ENCODE results near the gene EFHD2.

The EFHD2 gene

GRCh38 chr1:15451014-15451722 is 41.5 kb downstream of the EFHD2 start:
- H3K79me1 ChIP-seq (ENCODE audit: low read depth, low read length), result no peaks in the 10 kb centered on the region
- H2BK5ac ChIP-seq (ENCODE audit: low read length), result no peak overlapping the region
- no peak overlapping the region for H2AK5ac ChIP-seq (ENCODE audit: low read depth, low read length)
- WGBS, 2 donors (ENCODE audit: extremely low coverage in 2 of 2, insufficient read length in 2 of 2, insufficient replicate concordance in 1 of 2), result no CpG with 5 or more reads among the region's 6 CpGs
- no peak overlapping the region for H3K4me2 ChIP-seq (ENCODE audit: insufficient read depth, low read length, poor library complexity, severe bottlenecking)
- no peak overlapping the region for H3K23ac ChIP-seq (ENCODE audit: low read depth, low read length, poor library complexity)
- no peak overlapping the region for H2BK15ac ChIP-seq (ENCODE audit: low read length)
- H3K9me3 ChIP-seq (replicated peaks in 1 of 2; ENCODE audit: control insufficient read depth in 2 of 2, insufficient read depth in 1 of 2, low read depth in 1 of 2, low read length in 2 of 2), result peaks cover 3 to 8% of the 10 kb centered on the region in 2 donors
- no peak overlapping the region for H4K8ac ChIP-seq (ENCODE audit: low read depth, low read length)
- H3K4me3 ChIP-seq (ENCODE audit: low read length in 2 of 2), result peak overlapping the region in 1 of 2 donors; percentile 44
- peaks cover 0 to 10% (median 0%) of the 10 kb centered on the region in 3 experiments for H3K27me3 ChIP-seq (ENCODE audit: control insufficient read depth in 3 of 3, insufficient read depth in 3 of 3, low read depth in 1 of 3, low read length in 3 of 3)
- H2BK12ac ChIP-seq (ENCODE audit: low read length), result no peak overlapping the region
- H2BK120ac ChIP-seq (ENCODE audit: low read depth, low read length), result no peak overlapping the region
- H3K18ac ChIP-seq (ENCODE audit: low read length), result no peak overlapping the region
- no peak for DNase-seq (ENCODE audit: low spot score)
- no peak overlapping the region for H2AFZ ChIP-seq (ENCODE audit: low read length)
- H3K9ac ChIP-seq (ENCODE audit: low read depth, low read length, poor library complexity), result no peak overlapping the region
- H3K27ac ChIP-seq (replicated peaks; ENCODE audit: low read length), result no peak overlapping the region
- no peak overlapping the region for H3K14ac ChIP-seq (ENCODE audit: low read length)
- H3K4ac ChIP-seq (ENCODE audit: low read length), result no peak overlapping the region
- no peaks in the 10 kb centered on the region for H3K4me1 ChIP-seq (ENCODE audit: control insufficient read depth in 2 of 2, insufficient read depth in 1 of 2, low read depth in 1 of 2, low read length in 2 of 2)
- H3K36me3 ChIP-seq (replicated peaks in 1 of 2; ENCODE audit: control insufficient read depth in 2 of 2, insufficient read depth in 2 of 2, low read length in 2 of 2), result no peaks in the 10 kb centered on the region
- no peak overlapping the region for H4K91ac ChIP-seq (ENCODE audit: low read depth, low read length, poor library complexity)

- peak overlapping the region; percentile 9 for H3K14ac ChIP-seq (ENCODE audit: low read length)
- no peak overlapping the region for H2BK120ac ChIP-seq (ENCODE audit: low read depth, low read length)
- no CpG with 5 or more reads among the region's 1 CpG for whole genome bisulfite sequencing, 2 donors (ENCODE audit: extremely low coverage in 2 of 2, insufficient read length in 2 of 2, insufficient replicate concordance in 1 of 2)
- H3K79me1 ChIP-seq (ENCODE audit: low read depth, low read length), result no peaks in the 10 kb centered on the region
- H3K36me3 ChIP-seq (replicated peaks in 1 of 2; ENCODE audit: control insufficient read depth in 2 of 2, insufficient read depth in 2 of 2, low read length in 2 of 2), result no peaks in the 10 kb centered on the region
- H2BK5ac ChIP-seq (ENCODE audit: low read length), result no peak overlapping the region
- H2AFZ ChIP-seq (ENCODE audit: low read length), result no peak overlapping the region
- no peak overlapping the region for H3K4ac ChIP-seq (ENCODE audit: low read length)
- H4K8ac ChIP-seq (ENCODE audit: low read depth, low read length), result no peak overlapping the region
- H3K18ac ChIP-seq (ENCODE audit: low read length), result no peak overlapping the region
- peaks cover 0 to 12% (median 0%) of the 10 kb centered on the region in 3 experiments for H3K27me3 ChIP-seq (ENCODE audit: control insufficient read depth in 3 of 3, insufficient read depth in 3 of 3, low read depth in 1 of 3, low read length in 3 of 3)
- no peak overlapping the region for H2BK12ac ChIP-seq (ENCODE audit: low read length)
- H4K91ac ChIP-seq (ENCODE audit: low read depth, low read length, poor library complexity), result no peak overlapping the region
- H3K27ac ChIP-seq (replicated peaks; ENCODE audit: low read length), result no peak overlapping the region
- H2AK5ac ChIP-seq (ENCODE audit: low read depth, low read length), result no peak overlapping the region
- H2BK15ac ChIP-seq (ENCODE audit: low read length), result no peak overlapping the region
- H3K4me1 ChIP-seq (ENCODE audit: control insufficient read depth in 2 of 2, insufficient read depth in 1 of 2, low read depth in 1 of 2, low read length in 2 of 2), result no peaks in the 10 kb centered on the region
- H3K4me2 ChIP-seq (ENCODE audit: insufficient read depth, low read length, poor library complexity, severe bottlenecking), result no peak overlapping the region
- H3K9ac ChIP-seq (ENCODE audit: low read depth, low read length, poor library complexity), result no peak overlapping the region
- peak overlapping the region in 1 of 2 donors; percentile 8 for H3K4me3 ChIP-seq (ENCODE audit: low read length in 2 of 2)
- no peak for DNase-seq (ENCODE audit: low spot score)
- no peak overlapping the region for H3K23ac ChIP-seq (ENCODE audit: low read depth, low read length, poor library complexity)
- peaks cover 3 to 8% of the 10 kb centered on the region in 2 donors for H3K9me3 ChIP-seq (replicated peaks in 1 of 2; ENCODE audit: control insufficient read depth in 2 of 2, insufficient read depth in 1 of 2, low read depth in 1 of 2, low read length in 2 of 2)
Measured at GRCh38 chr1:15452216-15452615, 42.5 kb downstream of the EFHD2 start.

- no peak for DNase-seq (ENCODE audit: low spot score)
- no peak overlapping the region for H3K18ac ChIP-seq (ENCODE audit: low read length)
- H4K8ac ChIP-seq (ENCODE audit: low read depth, low read length), result no peak overlapping the region
- no peak overlapping the region for H2BK15ac ChIP-seq (ENCODE audit: low read length)
- peaks cover 0 to 11% (median 0%) of the 10 kb centered on the region in 3 experiments for H3K27me3 ChIP-seq (ENCODE audit: control insufficient read depth in 3 of 3, insufficient read depth in 3 of 3, low read depth in 1 of 3, low read length in 3 of 3)
- H2BK120ac ChIP-seq (ENCODE audit: low read depth, low read length), result no peak overlapping the region
- H3K23ac ChIP-seq (ENCODE audit: low read depth, low read length, poor library complexity), result no peak overlapping the region
- H4K91ac ChIP-seq (ENCODE audit: low read depth, low read length, poor library complexity), result no peak overlapping the region
- H3K14ac ChIP-seq (ENCODE audit: low read length), result no peak overlapping the region
- H3K4me2 ChIP-seq (ENCODE audit: insufficient read depth, low read length, poor library complexity, severe bottlenecking), result no peak overlapping the region
- no peak overlapping the region for H3K27ac ChIP-seq (replicated peaks; ENCODE audit: low read length)
- H3K9me3 ChIP-seq (replicated peaks in 1 of 2; ENCODE audit: control insufficient read depth in 2 of 2, insufficient read depth in 1 of 2, low read depth in 1 of 2, low read length in 2 of 2), result peaks cover 3 to 8% of the 10 kb centered on the region in 2 donors
- H3K4ac ChIP-seq (ENCODE audit: low read length), result no peak overlapping the region
- H3K4me3 ChIP-seq (ENCODE audit: low read length in 2 of 2), result no peak overlapping the region
- H2BK12ac ChIP-seq (ENCODE audit: low read length), result no peak overlapping the region
- H2AFZ ChIP-seq (ENCODE audit: low read length), result no peak overlapping the region
- H3K4me1 ChIP-seq (ENCODE audit: control insufficient read depth in 2 of 2, insufficient read depth in 1 of 2, low read depth in 1 of 2, low read length in 2 of 2), result no peaks in the 10 kb centered on the region
- H2AK5ac ChIP-seq (ENCODE audit: low read depth, low read length), result no peak overlapping the region
- WGBS, 2 donors (ENCODE audit: extremely low coverage in 2 of 2, insufficient read length in 2 of 2, insufficient replicate concordance in 1 of 2), result no CpG with 5 or more reads among the region's 10 CpGs
- no peaks in the 10 kb centered on the region for H3K79me1 ChIP-seq (ENCODE audit: low read depth, low read length)
- no peaks in the 10 kb centered on the region for H3K36me3 ChIP-seq (replicated peaks in 1 of 2; ENCODE audit: control insufficient read depth in 2 of 2, insufficient read depth in 2 of 2, low read length in 2 of 2)
- H3K9ac ChIP-seq (ENCODE audit: low read depth, low read length, poor library complexity), result no peak overlapping the region
- H2BK5ac ChIP-seq (ENCODE audit: low read length), result no peak overlapping the region
Measured at GRCh38 chr1:15452866-15453571, 43.3 kb downstream of the EFHD2 start.

- H3K4me1 ChIP-seq (ENCODE audit: control insufficient read depth in 2 of 2, insufficient read depth in 1 of 2, low read depth in 1 of 2, low read length in 2 of 2), result no peaks in the 10 kb centered on the region
- no peaks in the 10 kb centered on the region for H3K36me3 ChIP-seq (replicated peaks in 1 of 2; ENCODE audit: control insufficient read depth in 2 of 2, insufficient read depth in 2 of 2, low read length in 2 of 2)
- no peak overlapping the region for H3K9ac ChIP-seq (ENCODE audit: low read depth, low read length, poor library complexity)
- H3K4ac ChIP-seq (ENCODE audit: low read length), result no peak overlapping the region
- H3K23ac ChIP-seq (ENCODE audit: low read depth, low read length, poor library complexity), result no peak overlapping the region
- H4K8ac ChIP-seq (ENCODE audit: low read depth, low read length), result no peak overlapping the region
- H2BK5ac ChIP-seq (ENCODE audit: low read length), result no peak overlapping the region
- no peak overlapping the region for H3K18ac ChIP-seq (ENCODE audit: low read length)
- DNase-seq (ENCODE audit: low spot score), result no peak
- no peaks in the 10 kb centered on the region for H3K79me1 ChIP-seq (ENCODE audit: low read depth, low read length)
- WGBS, 2 donors (ENCODE audit: extremely low coverage in 2 of 2, insufficient read length in 2 of 2, insufficient replicate concordance in 1 of 2), result no CpG with 5 or more reads among the region's 11 CpGs
- no peak overlapping the region for H2BK12ac ChIP-seq (ENCODE audit: low read length)
- H3K4me3 ChIP-seq (ENCODE audit: low read length in 2 of 2), result no peak overlapping the region
- H2BK15ac ChIP-seq (ENCODE audit: low read length), result no peak overlapping the region
- H3K27ac ChIP-seq (replicated peaks; ENCODE audit: low read length), result no peak overlapping the region
- H2AK5ac ChIP-seq (ENCODE audit: low read depth, low read length), result no peak overlapping the region
- H3K27me3 ChIP-seq (ENCODE audit: control insufficient read depth in 3 of 3, insufficient read depth in 3 of 3, low read depth in 1 of 3, low read length in 3 of 3), result peaks cover 0 to 14% (median 0%) of the 10 kb centered on the region in 3 experiments
- H2AFZ ChIP-seq (ENCODE audit: low read length), result no peak overlapping the region
- no peak overlapping the region for H3K4me2 ChIP-seq (ENCODE audit: insufficient read depth, low read length, poor library complexity, severe bottlenecking)
- peaks cover 3 to 8% of the 10 kb centered on the region in 2 donors for H3K9me3 ChIP-seq (replicated peaks in 1 of 2; ENCODE audit: control insufficient read depth in 2 of 2, insufficient read depth in 1 of 2, low read depth in 1 of 2, low read length in 2 of 2)
- no peak overlapping the region for H2BK120ac ChIP-seq (ENCODE audit: low read depth, low read length)
- no peak overlapping the region for H4K91ac ChIP-seq (ENCODE audit: low read depth, low read length, poor library complexity)
- H3K14ac ChIP-seq (ENCODE audit: low read length), result no peak overlapping the region
Measured at GRCh38 chr1:15453734-15454133, 44.0 kb downstream of the EFHD2 start.

All from neuronal stem cell (in vitro differentiated cells).